DLD1 (cell line): ENCODE results near the gene MFSD2B.
"Not testable (repeated sequence)": the region's sequence is repeated elsewhere in the genome, so short reads cannot be mapped to it uniquely, and the experiment has no call there.

ENCODE experiments used
- in situ Hi-C: cut with HindIII; loops from 2 replicates; pipeline ENCODE4 v1.10.0; 2017; ENCODE audit warnings: low sequenced_read_pairs

MFSD2B gene

DNA sequence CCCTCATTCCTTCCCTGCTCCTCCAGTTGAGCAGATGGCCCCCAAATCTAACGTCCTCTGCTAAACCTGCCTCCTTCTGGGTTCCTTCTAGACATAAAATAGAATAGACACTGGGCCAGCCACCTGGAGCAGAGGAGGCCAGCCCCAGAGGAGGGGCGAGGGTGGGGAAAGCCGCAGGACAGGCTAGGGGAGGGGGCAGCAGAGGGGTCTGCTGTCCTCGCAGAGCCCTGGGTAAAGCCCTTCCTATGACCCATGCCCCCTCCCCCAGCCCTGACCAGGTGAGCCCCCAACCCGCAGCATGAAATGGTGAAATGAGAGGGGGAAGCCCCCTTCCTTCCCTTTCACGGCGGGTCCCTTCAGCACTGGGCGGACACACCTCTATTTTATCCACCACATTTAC lies 7.8 kb downstream of the MFSD2B start:
- in situ Hi-C loops, result no loop called here

GRCh38 chr2:24018241-24018640 lies 8.4 kb downstream of the MFSD2B start:
- in situ Hi-C loops, result no loop called here

DNA sequence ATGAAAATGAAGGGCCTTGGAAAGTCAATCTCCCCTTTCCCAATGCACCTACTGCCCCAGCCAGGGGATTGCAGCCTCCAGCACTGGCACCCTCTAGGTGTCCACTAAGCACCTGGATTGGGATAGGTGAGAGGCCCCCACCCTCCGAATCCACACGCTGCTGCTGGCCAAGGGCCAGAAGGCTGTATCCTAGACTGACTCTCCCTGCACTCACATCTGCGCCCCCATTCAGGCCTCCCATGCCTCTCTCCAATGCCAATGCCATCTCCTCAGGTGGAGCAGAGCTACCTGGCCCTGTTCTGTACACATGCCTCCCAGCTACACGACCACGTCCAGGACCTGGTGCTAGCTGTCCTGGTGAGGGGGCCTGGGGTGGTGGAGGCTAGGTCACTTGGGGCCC lies 9.8 kb downstream of the MFSD2B start:
- in situ Hi-C loops, result no loop called here

DNA sequence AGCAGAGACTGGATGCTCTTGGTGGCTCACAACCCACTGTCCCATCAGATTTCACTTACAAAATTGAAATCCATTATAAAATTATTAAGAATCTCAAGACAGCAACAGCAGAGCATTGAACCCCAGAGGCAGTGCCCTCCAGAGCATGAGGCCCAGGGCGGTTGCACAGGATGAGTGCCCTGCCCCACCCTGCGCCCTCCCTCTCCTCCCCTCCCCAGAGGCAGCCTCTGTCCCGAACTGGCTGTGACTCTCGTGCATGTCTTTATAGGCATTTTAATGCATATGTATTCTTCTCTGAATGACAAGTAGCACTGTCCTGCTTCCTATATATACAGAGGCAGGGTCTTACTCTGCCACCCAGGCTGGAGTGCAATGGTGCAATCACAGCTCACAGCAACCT lies 10.4 kb downstream of the MFSD2B start:
- in situ Hi-C loops, result no loop called here

DNA sequence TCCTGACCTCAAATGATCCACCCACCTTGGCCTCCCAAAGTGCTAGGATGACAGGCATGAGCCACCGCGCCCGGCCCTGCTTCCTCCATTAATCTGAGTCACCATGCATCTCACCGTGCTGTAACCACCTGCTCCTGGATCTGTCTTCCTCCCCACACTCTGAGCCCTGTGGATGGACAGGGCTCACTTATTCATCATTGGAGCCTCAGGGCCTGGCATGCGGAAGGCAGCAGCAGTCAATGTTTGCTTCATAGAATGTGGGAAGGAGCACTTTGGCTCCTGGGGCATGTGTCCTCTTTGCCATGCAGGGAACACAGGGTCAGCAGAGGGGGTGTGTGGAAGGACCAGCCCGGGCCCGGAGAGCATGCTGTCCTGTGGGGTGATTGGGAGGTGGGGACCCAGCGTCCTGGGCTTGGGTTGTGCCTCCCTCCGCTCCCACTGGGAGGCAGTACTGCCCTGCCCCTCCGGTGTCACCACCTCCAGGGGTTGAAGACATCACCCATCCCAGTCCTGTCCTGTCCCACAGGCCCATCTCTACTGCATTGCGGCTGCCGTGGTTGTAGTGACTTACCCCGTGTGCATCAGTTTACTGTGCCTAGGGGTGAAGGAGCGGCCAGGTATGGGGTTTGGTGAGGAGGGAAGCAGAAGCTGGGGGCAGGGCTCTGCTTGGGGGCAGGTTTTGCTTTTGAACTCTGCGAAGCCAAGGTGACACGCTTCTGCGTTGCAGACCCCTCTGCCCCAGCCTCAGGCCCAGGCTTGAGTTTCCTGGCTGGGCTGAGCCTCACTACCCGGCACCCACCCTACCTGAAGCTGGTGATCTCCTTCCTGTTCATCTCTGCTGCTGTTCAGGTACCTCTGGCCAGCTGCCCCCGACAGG lies 11.5 kb downstream of the MFSD2B start:
- in situ Hi-C loops, result no loop called here

GRCh38 chr2:24022324-24022974 lies 12.6 kb downstream of the MFSD2B start:
- in situ Hi-C loops, result no loop called here

DNA sequence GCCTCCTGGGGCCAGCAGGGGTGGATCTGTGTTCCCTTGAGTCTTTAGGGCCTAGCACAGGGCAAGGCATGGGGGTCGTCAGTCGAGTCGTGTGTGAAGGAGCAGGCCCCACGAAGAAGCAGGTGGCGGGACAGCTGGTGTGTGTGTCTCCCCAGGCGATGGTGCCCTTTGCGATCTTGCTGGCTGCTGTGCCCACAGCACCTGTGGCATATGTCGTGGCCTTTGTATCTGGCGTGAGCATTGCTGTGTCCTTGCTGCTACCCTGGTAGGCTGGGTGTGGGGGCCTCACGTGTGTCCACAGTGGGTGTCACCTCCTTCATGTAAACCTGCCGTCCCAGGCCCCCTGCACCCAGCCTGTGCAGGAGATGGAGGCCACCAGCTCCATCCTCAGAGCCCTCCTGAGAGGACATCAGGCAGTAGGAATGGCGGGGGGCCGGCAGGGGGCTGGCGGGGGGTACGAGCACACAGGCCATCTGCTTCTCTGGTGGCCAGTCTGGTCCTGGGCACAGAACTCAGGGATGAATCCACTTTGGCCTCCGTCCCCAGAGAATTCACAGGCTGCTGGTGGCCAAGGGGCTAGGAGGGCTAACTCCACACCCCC lies 13.2 kb downstream of the MFSD2B start:
- in situ Hi-C loops, result no loop called here

DNA sequence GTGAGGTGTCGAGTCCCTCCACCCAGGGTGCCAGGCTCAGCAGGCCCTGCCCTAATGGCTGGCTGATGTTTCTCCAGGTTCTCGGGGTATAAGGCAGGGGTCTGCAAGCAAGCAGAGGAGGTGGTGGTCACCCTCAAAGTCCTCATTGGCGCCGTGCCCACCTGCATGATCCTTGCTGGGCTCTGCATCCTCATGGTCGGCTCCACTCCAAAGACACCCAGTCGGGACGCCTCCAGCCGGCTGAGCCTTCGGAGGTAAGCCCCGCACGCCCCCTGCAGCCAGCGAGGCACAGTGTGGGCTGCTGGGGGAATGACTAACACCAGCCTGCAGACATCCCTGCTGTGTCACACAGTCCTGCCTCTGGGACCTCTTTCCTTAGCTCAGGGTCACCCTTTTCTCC lies 14.1 kb downstream of the MFSD2B start:
- in situ Hi-C loops, result no loop called here

GRCh38 chr2:24024996-24025663 lies 15.2 kb downstream of the MFSD2B start:
- in situ Hi-C loops, result no loop called here

- in situ Hi-C loops, result no loop called here
These were observed 16.3 kb downstream of the MFSD2B start for GRCh38 chr2:24026233-24026632.

DNA sequence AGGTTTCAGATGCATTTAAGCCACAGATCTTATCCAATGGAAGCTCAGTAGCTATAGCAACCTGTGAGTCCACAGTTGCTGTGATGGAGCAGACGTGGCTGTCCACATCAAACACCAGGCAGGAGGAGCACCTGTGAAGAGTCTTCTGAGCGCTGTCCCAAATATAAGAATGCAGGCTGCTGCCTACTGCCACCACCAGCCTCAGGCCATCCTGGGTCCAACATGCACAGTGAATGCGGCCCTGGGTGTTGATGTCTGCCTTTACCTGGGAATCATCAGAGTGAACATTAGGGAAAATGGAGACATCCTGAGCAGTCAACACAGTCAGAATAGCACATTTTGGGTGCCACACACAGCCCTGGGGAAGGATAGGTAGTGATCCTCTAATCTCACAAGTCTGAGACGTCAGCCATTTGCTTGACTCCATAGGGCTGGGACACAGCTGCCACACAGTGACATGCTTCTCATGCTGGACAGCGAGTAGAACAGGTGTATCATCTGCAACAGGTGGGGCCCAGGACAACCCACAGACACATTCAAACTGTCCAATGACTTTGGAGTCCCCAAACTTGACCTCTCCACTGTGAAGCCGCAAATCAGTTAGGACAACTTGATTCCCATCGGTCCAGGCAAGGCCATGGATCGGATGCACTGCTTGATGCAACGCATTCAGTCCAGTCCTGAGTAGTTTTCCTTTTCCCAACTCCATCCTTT lies 29.1 kb downstream of the MFSD2B start:
- in situ Hi-C loops, result no loop called here

DNA sequence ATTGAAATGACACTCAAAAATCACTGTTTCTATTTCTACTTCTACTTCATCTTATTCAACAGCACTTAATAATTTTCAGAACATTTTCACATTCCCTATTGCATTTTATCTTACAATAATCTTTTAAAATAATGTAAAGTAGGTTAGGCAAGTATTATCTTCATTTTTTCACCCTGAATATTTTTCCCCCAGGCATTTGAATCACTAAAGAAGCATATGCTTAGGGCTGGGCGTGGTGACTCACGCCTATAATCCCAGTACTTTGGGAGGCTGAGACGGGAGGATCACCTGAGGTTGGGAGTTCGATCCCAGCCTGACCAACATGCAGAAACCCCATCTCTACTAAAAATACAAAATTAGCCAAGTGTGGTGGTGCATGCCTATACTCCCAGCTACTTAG lies 30.6 kb downstream of the MFSD2B start:
- in situ Hi-C loops, result no loop called here

DNA sequence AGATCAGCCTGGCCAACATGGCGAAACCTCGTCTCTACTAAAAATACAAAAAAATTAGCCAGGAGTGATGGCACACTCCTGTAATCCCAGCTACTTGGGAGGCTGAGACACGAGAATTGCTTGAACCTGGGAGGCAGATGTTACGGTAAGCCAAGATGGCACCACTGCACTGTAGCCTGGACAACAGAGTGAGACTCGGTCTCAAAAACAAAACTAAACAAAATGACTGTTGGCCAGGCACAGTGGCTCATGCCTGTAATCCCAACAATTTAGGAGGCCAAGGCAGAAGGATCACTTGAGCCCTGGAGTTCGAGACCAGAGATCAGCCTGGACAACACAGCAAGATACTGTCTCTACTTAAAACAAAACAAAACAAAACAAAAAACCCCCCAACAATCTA lies 33.2 kb downstream of the MFSD2B start:
- in situ Hi-C loops, result not testable (repeated sequence)

DNA sequence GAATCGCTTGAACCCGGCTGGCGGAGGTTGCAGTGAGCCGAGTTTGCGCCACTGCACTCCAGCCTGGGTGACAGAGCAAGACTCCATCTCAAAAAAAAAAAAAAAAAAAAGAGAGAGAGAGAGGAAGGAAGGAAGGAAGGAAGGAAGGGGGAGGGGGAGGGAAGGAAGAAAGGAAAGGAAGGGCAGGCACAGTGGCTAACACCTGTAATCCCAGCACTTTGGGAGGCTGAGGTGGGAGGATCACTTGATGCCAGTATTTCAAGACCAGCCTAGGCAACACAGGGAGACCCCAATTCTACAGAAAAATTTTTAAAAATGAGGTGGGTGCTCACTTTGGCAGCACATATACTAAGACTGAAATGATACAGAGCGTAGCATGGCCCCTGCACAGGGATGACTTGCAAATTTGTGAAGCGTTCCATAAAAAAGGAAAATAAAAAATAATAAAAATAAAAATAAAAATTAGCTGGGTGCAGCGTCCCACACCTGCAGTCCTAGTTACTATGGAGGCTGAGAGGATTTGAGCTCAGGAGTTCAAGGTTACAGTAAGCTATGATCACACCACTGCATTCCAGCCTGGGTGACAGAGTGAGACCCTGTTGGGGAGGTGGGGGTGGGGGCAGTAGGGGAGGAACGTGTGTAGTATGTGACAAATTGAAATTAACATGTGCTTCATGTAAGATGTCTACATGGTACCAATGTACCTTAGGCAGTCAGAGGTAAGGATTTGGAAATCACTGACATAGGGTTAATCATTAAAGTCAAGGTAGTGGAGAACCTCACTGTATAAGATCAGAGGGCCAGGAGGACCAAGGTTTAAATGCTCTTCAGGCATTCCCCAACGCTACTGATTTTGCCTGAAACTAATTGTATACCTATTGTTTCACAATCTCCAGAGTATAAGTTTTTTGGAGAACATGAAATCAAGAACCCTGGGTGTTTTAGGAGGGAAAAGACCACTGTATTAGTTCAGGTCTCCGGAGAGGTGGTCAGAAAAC lies 35.9 kb downstream of the MFSD2B start:
- in situ Hi-C loops, result no loop called here

- in situ Hi-C loops, result no loop called here
These were observed 36.7 kb downstream of the MFSD2B start for GRCh38 chr2:24046599-24046929.

- in situ Hi-C loops, result no loop called here
These were observed 37.2 kb downstream of the MFSD2B start, which contains the start of gene WDCP for GRCh38 chr2:24046930-24047702. WDCP (minus strand) TSS chr2:24047391; CDS start chr2:24039494, 7,897 bp downstream.

DNA sequence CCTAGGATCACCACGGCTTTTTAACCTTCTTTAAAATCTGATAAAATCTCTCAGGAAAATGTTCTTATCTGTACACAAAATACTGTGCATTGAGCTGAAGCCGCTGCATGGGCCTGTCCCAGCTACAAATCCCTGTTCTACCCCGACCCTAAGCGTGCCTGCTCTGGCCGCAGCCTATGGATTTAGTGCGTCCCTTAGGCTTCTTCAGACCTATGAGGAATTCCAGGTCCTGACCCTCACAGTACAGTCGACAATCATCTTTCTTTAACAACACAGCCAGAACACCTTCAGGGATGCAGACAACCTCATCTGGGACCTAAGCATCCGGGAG lies 37.8 kb downstream of the MFSD2B start:
- in situ Hi-C loops, result no loop called here

DNA sequence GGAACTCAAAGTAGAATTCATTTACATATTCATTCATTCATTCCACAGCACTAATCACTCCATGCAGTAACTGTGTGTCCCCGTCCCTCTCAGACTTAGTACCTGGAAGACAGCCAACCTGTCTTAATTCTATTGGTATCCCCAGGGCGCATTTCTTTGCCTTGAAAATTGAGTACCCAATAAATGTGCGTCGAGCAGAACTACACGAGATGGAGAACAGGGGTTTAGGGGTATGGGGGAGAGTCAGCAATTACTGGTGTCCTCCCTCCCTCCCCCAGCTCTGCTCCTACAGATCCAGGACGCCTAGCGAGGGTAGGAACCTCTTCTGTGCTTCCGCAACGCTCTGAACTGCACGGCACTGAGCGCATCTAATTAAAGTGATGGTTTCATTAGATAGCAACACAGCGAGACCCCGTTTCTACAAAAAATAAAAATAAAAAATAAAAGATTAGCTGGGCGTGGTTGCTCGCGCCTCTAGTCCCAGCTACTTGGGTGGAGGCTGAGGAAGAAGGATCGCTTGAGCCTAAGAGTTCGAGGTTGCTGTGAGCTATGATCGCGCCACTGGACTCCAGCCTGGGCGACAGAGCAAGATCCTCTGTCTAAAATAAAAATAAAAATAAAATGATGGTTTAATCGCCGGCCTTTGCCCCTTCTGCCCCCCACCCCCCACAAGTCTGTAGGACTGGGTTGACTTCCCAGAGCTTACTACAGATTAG lies 39.0 kb downstream of the MFSD2B start:
- in situ Hi-C loops, result no loop called here
